HG03108 (cell line): ENCODE measurements around the gene VWC2L.

Source experiments
- ATAC-seq: cut with Tn5 transposase; IDR thresholded peaks from one replicate; pipeline ENCODE4 v1.9.1; 2021; ENCODE audit warnings: moderate library complexity; ENCODE audit not compliant: unreplicated experiment

VWC2L gene

GRCh38 chr2:214579035-214579434 is 168.2 kb downstream of the VWC2L start:
- no peak for ATAC-seq

GRCh38 chr2:214587442-214587841 is 176.6 kb downstream of the VWC2L start:
- no peak for ATAC-seq

GRCh38 chr2:214591366-214591765 is 180.5 kb downstream of the VWC2L start:
- ATAC-seq: no peak

- ATAC-seq: no peak
Measured at GRCh38 chr2:214592011-214592410, 181.2 kb downstream of the VWC2L start.

DNA sequence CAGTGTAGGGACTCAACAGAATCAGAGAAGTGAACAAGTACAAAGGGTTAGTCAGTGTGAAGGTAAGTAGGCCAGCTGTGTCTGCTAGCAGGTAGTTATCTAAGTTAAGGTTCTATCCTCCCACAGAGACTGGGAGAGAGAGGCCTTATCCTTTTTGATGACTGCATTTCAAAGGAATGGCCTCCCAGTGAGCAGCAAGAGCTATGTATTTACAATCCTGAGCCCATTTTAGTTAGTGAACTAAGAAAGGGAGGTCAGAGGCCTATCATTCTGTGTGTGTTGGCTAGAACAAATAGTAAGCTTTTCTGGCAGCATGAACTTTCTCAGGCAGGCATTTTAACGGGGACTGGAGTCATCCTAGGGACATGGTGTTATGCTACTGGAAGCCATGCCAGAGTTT is 182.9 kb downstream of the VWC2L start:
- ATAC-seq: no peak

DNA sequence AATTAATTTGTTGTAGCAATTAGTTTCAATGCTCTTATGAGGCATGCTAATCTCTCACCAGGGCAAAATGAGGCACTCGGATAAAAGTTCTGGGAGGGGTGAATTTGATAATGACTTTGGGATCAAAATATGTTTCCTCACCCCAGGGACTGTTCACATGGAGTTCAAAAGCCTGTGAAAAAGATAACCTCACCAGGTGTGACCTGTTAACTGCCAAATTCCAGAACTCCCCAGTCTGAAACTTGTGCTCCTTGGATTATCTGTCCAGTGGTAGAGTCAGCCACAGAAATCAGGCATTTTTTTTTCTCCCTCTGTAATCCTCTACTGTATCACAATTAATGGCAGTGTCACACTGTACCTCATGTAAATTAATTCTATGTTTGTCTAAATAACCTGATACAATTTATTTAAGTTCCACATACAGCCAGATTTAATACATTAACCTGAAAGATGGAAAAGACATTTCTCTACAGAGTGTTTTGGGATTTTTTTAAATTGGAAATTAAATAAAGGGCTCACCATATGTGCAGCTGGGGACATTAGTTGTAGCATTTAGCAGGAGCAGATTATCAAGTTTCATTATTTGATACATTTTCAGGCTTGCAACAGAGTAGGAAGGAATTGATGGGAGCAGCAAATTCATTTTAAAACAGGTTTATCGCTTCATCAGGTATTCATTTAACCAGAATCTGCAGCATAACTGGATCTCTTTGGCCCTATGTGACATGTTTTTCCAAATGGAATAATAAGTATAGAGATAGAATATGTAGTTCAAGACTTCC is 191.2 kb downstream of the VWC2L start:
- ATAC-seq: no peak

GRCh38 chr2:214604861-214605260 is 194.0 kb downstream of the VWC2L start:
- ATAC-seq: no peak

GRCh38 chr2:214607051-214607450 is 196.2 kb downstream of the VWC2L start:
- no peak for ATAC-seq

GRCh38 chr2:214611015-214611414 is 200.2 kb downstream of the VWC2L start:
- ATAC-seq: no peak

GRCh38 chr2:214624166-214624760 is 213.4 kb downstream of the VWC2L start:
- ATAC-seq: no peak

GRCh38 chr2:214628091-214628490 is 217.2 kb downstream of the VWC2L start:
- ATAC-seq: no peak
